GM21737 (cell line): ENCODE data around the gene IKBKG.
"Not testable (repeated sequence)": the region's sequence is repeated elsewhere in the genome, so short reads cannot be mapped to it uniquely, and the experiment has no call there.

Experiments used
- ATAC-seq: cut with Tn5 transposase; IDR thresholded peaks from one replicate; pipeline ENCODE4 v1.9.1; 2021; ENCODE audit warnings: mild to moderate bottlenecking, moderate library complexity; ENCODE audit not compliant: unreplicated experiment

IKBKG gene

GRCh38 chrX:154552112-154552806 is 4.8 kb downstream of the IKBKG start:
- not testable (repeated sequence) for ATAC-seq

DNA sequence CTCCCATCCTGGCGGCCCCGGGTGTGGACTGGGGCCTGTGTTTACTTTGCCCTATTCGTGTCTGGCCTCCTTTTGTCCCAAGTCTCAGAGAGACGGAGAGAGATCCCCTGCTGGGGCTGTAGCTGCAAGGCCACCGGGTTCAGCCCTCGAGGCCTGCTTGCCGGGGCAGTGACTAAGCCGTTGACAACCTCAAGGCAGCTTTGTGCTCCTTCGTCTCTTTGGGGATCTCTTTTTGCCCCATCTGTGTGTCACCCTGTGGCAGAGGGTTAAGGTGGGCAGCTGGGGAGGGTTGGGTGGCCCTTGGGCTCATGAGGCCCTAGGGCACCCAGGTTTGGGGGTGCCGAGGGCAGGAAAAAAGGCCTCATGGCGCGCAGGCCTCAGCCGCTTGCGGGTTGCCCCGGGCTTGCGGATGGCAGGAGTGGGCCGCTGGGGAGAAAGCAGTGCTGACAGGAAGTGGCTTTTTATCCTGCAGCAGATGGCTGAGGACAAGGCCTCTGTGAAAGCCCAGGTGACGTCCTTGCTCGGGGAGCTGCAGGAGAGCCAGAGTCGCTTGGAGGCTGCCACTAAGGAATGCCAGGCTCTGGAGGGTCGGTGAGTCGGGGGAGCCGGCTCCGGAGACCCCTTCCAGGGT is 10.8 kb downstream of the IKBKG start:
- not testable (repeated sequence) for ATAC-seq

DNA sequence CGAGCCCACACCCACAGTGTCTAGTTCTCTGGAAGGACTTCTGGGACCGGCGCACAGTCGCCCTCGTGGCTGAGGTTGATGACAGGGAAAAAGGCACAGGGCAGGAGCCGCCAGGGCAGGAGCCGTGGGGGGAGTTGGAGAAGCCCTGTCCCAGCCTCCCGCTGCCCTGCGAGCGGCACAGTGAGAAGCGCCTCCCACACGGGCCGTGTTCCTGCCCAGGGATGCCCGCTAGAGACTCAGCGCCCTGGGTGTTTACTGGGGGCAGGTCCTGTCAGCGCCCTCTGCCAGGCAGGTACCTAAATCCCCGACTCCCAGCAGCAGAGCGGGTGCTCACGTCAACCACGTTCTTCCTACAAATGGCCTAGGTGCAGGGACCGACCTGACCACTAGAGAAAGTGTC is 11.5 kb downstream of the IKBKG start:
- not testable (repeated sequence) for ATAC-seq

- not testable (repeated sequence) for ATAC-seq
These were observed 12.9 kb downstream of the IKBKG start for GRCh38 chrX:154560326-154560725.

DNA sequence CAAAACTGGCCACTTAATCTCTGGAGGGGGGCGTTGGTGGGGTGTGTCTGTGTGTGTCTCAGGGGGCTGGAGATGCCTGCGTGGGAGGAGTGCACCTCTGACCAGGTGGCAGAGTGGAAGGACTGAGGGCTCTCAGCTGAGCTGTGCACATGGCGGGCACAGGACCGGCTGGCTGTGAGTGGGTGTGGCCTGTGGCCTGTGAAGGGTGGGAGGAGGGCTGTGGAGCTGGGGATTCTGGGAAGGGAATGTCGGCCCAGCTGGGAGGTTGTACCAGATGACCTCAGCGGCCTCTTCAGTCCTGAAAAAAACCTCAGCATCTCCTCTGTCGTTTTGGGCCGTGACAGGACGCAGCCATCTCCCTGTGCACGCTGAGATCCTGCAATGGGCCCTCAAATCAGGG is 14.9 kb downstream of the IKBKG start:
- not testable (repeated sequence) for ATAC-seq

- ATAC-seq: not testable (repeated sequence)
These were observed 22.9 kb downstream of the IKBKG start for GRCh38 chrX:154570361-154570760.

DNA sequence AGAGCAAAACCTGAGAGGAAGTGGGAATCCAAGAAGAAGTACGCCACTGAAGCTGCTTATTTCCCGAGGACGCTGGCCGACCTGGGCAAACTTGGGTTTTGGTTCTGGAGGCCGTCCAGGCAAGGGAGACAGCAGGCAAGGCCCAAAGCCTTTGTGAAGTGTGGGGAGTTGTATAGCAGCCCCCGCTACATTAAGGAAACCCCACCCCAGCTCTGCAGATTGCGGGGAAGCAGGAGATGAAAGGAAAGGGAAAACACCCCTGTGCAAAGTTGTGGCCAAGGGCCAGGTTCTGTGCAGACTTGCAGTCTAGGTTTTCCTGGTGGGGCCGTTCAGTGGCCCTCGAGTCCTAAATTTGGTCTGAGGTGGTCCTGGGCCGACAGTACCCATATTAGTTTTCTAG is 25.6 kb downstream of the IKBKG start:
- ATAC-seq: not testable (repeated sequence)

- not testable (repeated sequence) for ATAC-seq
These were observed 27.7 kb downstream of the IKBKG start for GRCh38 chrX:154575076-154575475.

GRCh38 chrX:154582994-154583393 is 35.6 kb downstream of the IKBKG start:
- not testable (repeated sequence) for ATAC-seq

- ATAC-seq: not testable (repeated sequence)
These were observed 37.3 kb downstream of the IKBKG start, which contains the start of gene CTAG1A for GRCh38 chrX:154584585-154585183. Gene CTAG1A (plus strand): TSS chrX:154585133. CDS start chrX:154585207, 74 bp downstream.

DNA sequence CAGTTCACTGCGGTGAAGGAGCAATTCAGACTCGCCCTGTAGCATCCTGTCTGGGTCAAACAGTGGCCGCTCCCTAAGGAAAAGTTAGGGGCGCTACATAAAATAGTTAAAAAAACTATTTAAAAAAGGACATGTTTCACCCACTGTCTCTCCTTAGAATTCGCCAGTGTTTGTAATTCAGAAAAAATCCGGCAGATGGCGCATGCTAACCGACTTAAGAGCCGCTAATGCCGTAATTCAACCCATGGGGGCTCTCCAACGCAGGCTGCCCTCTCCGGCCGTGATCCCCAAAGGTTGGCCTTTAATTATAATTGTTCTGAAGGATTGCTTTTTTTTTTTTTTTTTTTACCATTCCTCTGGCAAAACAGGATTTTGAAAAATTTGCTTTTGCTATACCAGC is 43.0 kb downstream of the IKBKG start:
- ATAC-seq: not testable (repeated sequence)

DNA sequence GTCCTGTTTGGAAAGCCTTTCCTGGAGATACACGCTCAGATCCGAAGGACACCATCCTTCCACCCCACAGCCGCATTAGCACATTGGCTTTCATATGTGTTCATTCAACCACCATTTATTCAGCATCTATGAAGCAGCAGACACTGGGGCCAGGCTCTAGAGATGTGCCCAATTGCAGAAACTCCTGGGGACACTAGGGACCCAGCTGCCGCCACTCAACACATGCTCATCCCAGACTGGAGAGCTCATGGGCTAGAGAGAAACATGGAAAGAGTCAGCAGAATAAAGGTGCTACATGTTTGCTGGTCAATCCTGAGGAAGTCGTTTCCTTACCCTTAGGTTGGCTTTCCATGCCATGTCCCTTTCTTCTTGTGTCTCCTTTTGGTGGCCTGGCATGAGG is 45.1 kb downstream of the IKBKG start:
- no peak for ATAC-seq

DNA sequence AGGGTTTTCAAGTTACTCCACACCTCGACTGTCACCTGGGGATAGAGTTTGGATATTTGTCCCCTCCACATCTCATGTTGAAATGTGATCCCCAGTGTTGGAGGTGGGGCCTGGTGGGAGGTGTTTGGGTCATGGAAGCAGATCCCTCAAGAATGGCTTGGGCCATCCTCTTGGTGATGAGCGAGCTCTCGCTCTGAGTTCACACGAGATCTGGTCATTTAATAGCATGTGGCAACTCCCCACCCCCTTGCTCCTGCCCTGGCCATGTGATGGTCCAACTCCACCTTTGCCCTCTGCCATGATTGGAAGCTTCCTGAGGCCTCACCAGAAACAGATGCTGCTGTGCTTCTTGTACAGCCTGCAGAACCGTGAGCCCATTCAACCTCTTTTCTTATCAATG is 45.8 kb downstream of the IKBKG start:
- ATAC-seq: no peak

- no peak for ATAC-seq
These were observed 47.1 kb downstream of the IKBKG start for GRCh38 chrX:154594491-154594890.

DNA sequence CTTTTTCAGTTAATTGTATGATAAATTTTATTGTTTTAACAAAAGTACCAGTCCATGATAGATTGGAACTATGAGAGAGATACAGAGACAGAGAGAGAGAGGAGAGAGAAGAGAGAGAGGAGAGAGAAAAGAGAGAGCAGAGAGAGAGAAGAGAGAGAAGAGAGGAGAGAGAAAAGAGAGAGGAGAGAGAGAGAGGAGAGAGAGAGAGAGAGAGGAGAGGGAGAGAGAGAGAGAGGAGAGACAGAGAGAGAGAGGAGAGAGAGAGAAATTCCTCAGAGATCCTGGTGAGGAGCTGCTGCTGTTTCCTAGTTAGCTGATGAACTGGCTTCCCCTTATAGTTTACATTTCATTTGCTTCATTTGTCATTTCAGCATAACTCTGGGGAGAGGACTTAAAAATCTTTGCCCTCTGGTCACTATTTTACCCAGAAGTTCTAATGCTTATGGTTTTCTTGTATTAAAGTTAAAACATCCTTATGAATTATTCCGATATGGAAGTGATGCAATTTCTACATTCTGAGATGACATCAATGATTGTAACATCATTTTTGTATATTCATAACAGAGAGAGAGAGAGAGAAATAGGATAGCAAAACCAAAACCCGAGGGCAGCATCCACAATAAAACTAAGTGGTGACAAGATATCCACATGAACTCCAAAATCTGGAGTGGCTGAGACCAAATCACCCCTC is 48.3 kb downstream of the IKBKG start:
- no peak for ATAC-seq

GRCh38 chrX:154596290-154596929 is 49.0 kb downstream of the IKBKG start:
- no peak for ATAC-seq

DNA sequence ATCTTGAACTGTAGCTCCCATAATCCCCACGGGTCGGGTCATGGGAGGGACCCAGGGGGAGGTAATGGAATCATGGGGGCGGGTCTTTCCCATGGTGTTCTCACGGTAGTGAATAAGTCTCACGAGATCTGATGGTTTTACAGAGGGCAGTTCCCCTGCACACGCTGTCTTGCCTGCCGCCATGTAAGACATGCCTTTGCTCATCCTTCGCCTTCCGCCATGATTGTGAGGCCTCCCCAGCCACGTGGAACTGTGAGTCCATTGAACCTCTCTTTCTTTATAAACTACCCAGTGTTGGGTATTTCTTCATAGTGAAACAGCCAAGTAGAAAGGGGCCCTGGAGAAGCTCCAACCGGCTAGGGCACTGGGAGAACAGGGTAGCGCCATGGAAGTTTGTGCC is 49.8 kb downstream of the IKBKG start:
- ATAC-seq: no peak

GRCh38 chrX:154598656-154599055 is 51.2 kb downstream of the IKBKG start:
- no peak for ATAC-seq

- no peak for ATAC-seq
These were observed 52.1 kb downstream of the IKBKG start for GRCh38 chrX:154599531-154599930.

DNA sequence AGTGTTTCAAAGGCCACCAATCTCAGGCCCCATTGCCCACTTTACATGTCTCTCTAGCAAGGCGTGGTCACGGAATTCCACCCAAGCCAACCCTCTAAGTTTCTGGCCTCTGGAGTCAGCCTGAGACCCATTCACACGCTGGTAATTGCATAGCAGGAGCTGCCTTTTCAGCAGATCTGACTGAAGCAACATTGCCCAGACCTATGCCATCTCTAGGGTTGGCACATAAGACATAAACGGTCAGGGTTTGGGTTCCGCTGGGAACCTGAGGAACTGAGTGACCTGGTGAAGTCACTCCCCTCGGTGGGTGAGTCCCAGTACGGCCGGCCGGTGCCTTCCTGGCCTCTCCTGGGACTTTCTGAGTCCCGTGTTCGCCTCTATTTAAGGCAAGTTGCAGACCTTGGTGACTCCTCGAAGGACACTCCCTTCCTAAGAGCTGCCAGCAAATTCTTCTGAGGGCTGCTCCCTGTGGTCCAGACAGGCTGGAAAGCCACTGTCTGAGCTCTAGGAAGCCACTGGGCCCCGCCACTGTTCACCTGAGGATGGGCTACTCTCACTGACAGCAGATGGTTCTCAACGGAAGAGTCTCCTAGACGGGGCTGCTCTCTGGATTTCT is 53.4 kb downstream of the IKBKG start:
- no peak for ATAC-seq

GRCh38 chrX:154602226-154602625 is 54.8 kb downstream of the IKBKG start:
- no peak for ATAC-seq
